HepG2 (cell line): ENCODE measurements around the gene MLN. TPM values are rescaled to one million over a fixed set of nuclear protein-coding genes. Genes with fewer than 3 reads are reported as not detected.

Experiments used
- ATAC-seq: fragments of 200-7000 bp; cut with Tn5 transposase; 3 replicates; pipeline ENCODE4 v1.9.1; 2020; ENCODE audit warnings: mild to moderate bottlenecking, moderate library complexity
- BruUV-seq: library from RNA; stranded (reverse); fragments of 400-500 nt; replicated peaks from 2 replicates; lab custom pipeline; 2021; lab: Mats Ljungman, UMichigan
- CTCF ChIA-PET: fragments of 300-600 bp; formaldehyde crosslinking; extraction: SDS; loops from one replicate; lab custom pipeline; 2021; ENCODE audit warnings: low total read pairs, inconsistent platforms, low intra/inter-chr PET ratio; lab: Yijun Ruan, JAX
- POLR2A ChIA-PET: fragments of 350-600 bp; sonication (Branson Sonifier 250); formaldehyde crosslinking; loops from one replicate; lab custom pipeline; 2020; ENCODE audit warnings: antibody characterized with exemption, inconsistent platforms; lab: Yijun Ruan, JAX
- DNase-seq: peaks from one replicate; pipeline ENCODE4 v3.0.0-alpha.2; 2015; ENCODE audit warnings: low spot score
- FAIRE-seq: peaks from 3 replicates; lab custom pipeline; 2011; peaks lifted over from hg19 to GRCh38; lab: Jason Lieb, UNC
- H2AFZ ChIP-seq: one replicate; pipeline ENCODE4 v1.6.1; 2011; ENCODE audit warnings: low read length, inconsistent platforms
- H3K27ac ChIP-seq: fragments of 300-600 bp; 3 replicates; pipeline ENCODE4 v1.8.0; 2011; ENCODE audit warnings: mixed run types, mild to moderate bottlenecking, mixed read lengths, low read length, inconsistent platforms; ENCODE audit not compliant: insufficient read depth; ENCODE audit errors: extremely low read length
- H3K27me3 ChIP-seq, 2 experiments: fragments of 200-600 bp in 1 of 2; 2 replicates in 1 of 2; 3 replicates in 1 of 2; pipeline versions ENCODE4 v1.6.0 to v1.8.0; 2011; ENCODE audit warnings: low read length in 2 of 2, mild to moderate bottlenecking in 2 of 2, moderate library complexity in 2 of 2, inconsistent platforms in 1 of 2; ENCODE audit not compliant: insufficient read depth in 2 of 2, control insufficient read depth in 1 of 2
- H3K36me3 ChIP-seq, 2 experiments: fragments of 200-600 bp in 1 of 2; replicated peaks in 1 of 2; 2 replicates in 1 of 2; 3 replicates in 1 of 2; pipeline versions ENCODE4 v1.5.1 to v1.8.0; 2011; ENCODE audit warnings: low read length in 2 of 2, inconsistent platforms in 1 of 2; ENCODE audit not compliant: insufficient read depth in 2 of 2, control insufficient read depth in 1 of 2
- H3K4me1 ChIP-seq: 2 replicates; pipeline ENCODE4 v1.5.1; 2012; ENCODE audit warnings: low read length, inconsistent platforms; ENCODE audit not compliant: insufficient read depth
- H3K4me2 ChIP-seq: 2 replicates; pipeline ENCODE4 v1.6.0; 2011; ENCODE audit warnings: low read depth, low read length, inconsistent platforms
- H3K4me3 ChIP-seq, 3 experiments: fragments of 200-600 bp in 1 of 3; sonication (generic), shearing (Covaris generic) in 1 of 3; replicated peaks in 1 of 3; 2 replicates each; pipeline ENCODE4 v1.5.1; 2011 to 2016; ENCODE audit warnings: low read length in 3 of 3, inconsistent platforms in 2 of 3, low read depth in 2 of 3, mild to moderate bottlenecking in 2 of 3, control low read depth in 1 of 3, mixed read lengths in 1 of 3; ENCODE audit not compliant: insufficient read depth in 1 of 3
- H3K79me2 ChIP-seq: one replicate; pipeline ENCODE4 v1.6.1; 2011; ENCODE audit warnings: low read length, inconsistent platforms; ENCODE audit not compliant: insufficient read depth
- H3K9ac ChIP-seq: 2 replicates; pipeline ENCODE4 v1.6.0; 2011; ENCODE audit warnings: mild to moderate bottlenecking, low read depth, low read length, inconsistent platforms; ENCODE audit not compliant: insufficient read depth
- H3K9me3 ChIP-seq: 2 replicates; pipeline ENCODE4 v1.5.1; 2012; ENCODE audit warnings: mild to moderate bottlenecking, low read length
- H4K20me1 ChIP-seq: 2 replicates; pipeline ENCODE4 v1.6.0; 2011; ENCODE audit warnings: inconsistent platforms, mild to moderate bottlenecking, low read length, moderate library complexity; ENCODE audit not compliant: insufficient read depth
- AKAP8 ChIP-seq: sonication (generic); formaldehyde crosslinking; IDR thresholded peaks from 2 replicates; pipeline ENCODE4 v1.5.1; 2020; ENCODE audit warnings: mild to moderate bottlenecking, missing genetic modification reagents
- ARHGAP35 ChIP-seq: sonication (generic); formaldehyde crosslinking; IDR thresholded peaks from 2 replicates; pipeline ENCODE4 v1.9.0; 2022; ENCODE audit warnings: mild to moderate bottlenecking, inconsistent platforms, moderate library complexity, missing genetic modification reagents, borderline replicate concordance
- GMEB2 ChIP-seq: IDR thresholded peaks from 2 replicates; pipeline ENCODE4 v1.6.1; 2016; ENCODE audit warnings: missing biosample characterization, missing genetic modification reagents, low read depth
- HDAC1 ChIP-seq: sonication (generic); formaldehyde crosslinking; IDR thresholded peaks from 2 replicates; pipeline ENCODE4 v1.5.1; 2020; ENCODE audit warnings: mild to moderate bottlenecking, missing genetic modification reagents
- HNF1B ChIP-seq: sonication (generic); formaldehyde crosslinking; IDR thresholded peaks from 2 replicates; pipeline ENCODE4 v1.5.1; 2020; ENCODE audit warnings: mild to moderate bottlenecking, moderate library complexity, missing genetic modification reagents
- RFX3 ChIP-seq: IDR thresholded peaks from 2 replicates; pipeline ENCODE4 v1.6.1; 2016; ENCODE audit warnings: missing biosample characterization, missing genetic modification reagents
- SKI ChIP-seq: fragments of 450-650 bp; IDR thresholded peaks from one replicate; pipeline ENCODE4 v1.6.1; 2018; ENCODE audit warnings: mild to moderate bottlenecking; ENCODE audit not compliant: partially characterized antibody
- TEF ChIP-seq: sonication (generic); formaldehyde crosslinking; IDR thresholded peaks from 2 replicates; pipeline ENCODE4 v1.5.0; 2020; ENCODE audit warnings: missing genetic modification reagents
- ZBTB2 ChIP-seq: sonication (generic); formaldehyde crosslinking; IDR thresholded peaks from 2 replicates; pipeline ENCODE4 v1.8.0; 2022; ENCODE audit warnings: low read depth, missing genetic modification reagents
- ZNF18 ChIP-seq: sonication (generic); formaldehyde crosslinking; IDR thresholded peaks from 2 replicates; pipeline ENCODE4 v1.8.0; 2022; ENCODE audit warnings: mild to moderate bottlenecking, missing genetic modification reagents; ENCODE audit not compliant: insufficient replicate concordance
- ZNF276 ChIP-seq: sonication (generic); formaldehyde crosslinking; IDR thresholded peaks from 2 replicates; pipeline ENCODE4 v1.4.0; 2020; ENCODE audit warnings: mild to moderate bottlenecking, low read depth, missing genetic modification reagents
- ZNF615 ChIP-seq: sonication (generic); formaldehyde crosslinking; IDR thresholded peaks from 2 replicates; pipeline ENCODE4 v1.5.0; 2020; ENCODE audit warnings: mild to moderate bottlenecking, missing genetic modification reagents, borderline replicate concordance
- ZNF672 ChIP-seq: sonication (generic); formaldehyde crosslinking; IDR thresholded peaks from 2 replicates; pipeline ENCODE4 v1.8.1; 2022; ENCODE audit warnings: missing genetic modification reagents
- ZNF737 ChIP-seq: sonication (generic); formaldehyde crosslinking; IDR thresholded peaks from 2 replicates; pipeline ENCODE4 v1.5.0; 2020; ENCODE audit warnings: missing genetic modification reagents, mild to moderate bottlenecking, borderline replicate concordance
- WGBS: methylation state at CpG from one replicate; pipeline ENCODE4 v1.1.6; 2017; ENCODE audit warnings: low lambda C conversion rate; 5-methylcytosine and 5-hydroxymethylcytosine counted together
- in situ Hi-C: cut with HindIII; loops from 2 replicates; pipeline ENCODE4 v1.10.0; 2017; ENCODE audit warnings: low pct_unique_long_range_greater_than_20kb; ENCODE audit not compliant: extremely low pct_ligation_motif_present
- intact Hi-C: fragments of 100-400 bp; cut with micrococcal nuclease; formaldehyde crosslinking; loops from one replicate; pipeline ENCODE4 v1.10.0; 2022; ENCODE audit not compliant: unreplicated experiment
- polyA plus RNA-seq, 8 experiments: library from polyadenylated mRNA; depleted of rRNA in 3 of 8; stranded (reverse) in 7 of 8; unstranded in 1 of 8; fragments of >200 nt; fragmentation: Illumina TruSeq in 4 of 8; extraction: Trizol in 4 of 8; gene quantifications; 2 replicates each; pipeline versions ENCODE4 v1.2.1 to v1.2.3, GENCODE V29; 2011 to 2016; ENCODE audit warnings: low read depth in 4 of 8, missing spikeins in 1 of 8, mixed read lengths in 1 of 8; ENCODE audit not compliant: insufficient read depth in 1 of 8
- total RNA-seq, 5 experiments: library from RNA; depleted of rRNA; stranded (reverse); fragments of >200 nt; fragmentation: Illumina TruSeq; extraction: Trizol; gene quantifications; 2 replicates each; pipeline ENCODE4 v1.2.3, GENCODE V29; 2016; ENCODE audit warnings: low read depth in 1 of 5

Gene MLN
- total and polyA plus RNA-seq, 2 of the 13 experiments (the other 11 are each of a cell fraction or from before 2014, with no cell fraction given) = not detected

GRCh38 chr6:33757906-33758305 lies 45.9 kb downstream of the MLN start:
- FAIRE-seq (no peak), DNase-seq (no peak)
- no peak overlapping the region for H3K4me3 ChIP-seq
- intact Hi-C loops = no loop called here
- no peaks in the 10 kb centered on the region; a peak in 2 of 5 replicates for H3K27me3 ChIP-seq
- H3K4me1 ChIP-seq = peaks cover 36% of the 10 kb centered on the region
- no peak overlapping the region for H3K27ac ChIP-seq
- no peaks in the 10 kb centered on the region for H3K36me3 ChIP-seq
- 74% methylated on average over 10 of the region's 10 CpGs for WGBS
- H4K20me1 ChIP-seq = no peaks in the 10 kb centered on the region
- CTCF ChIA-PET = no interaction called here
- H3K4me2 ChIP-seq = no peak overlapping the region
- no peaks in the 10 kb centered on the region for H3K79me2 ChIP-seq
- H3K9me3 ChIP-seq = no peaks in the 10 kb centered on the region
- no TSS peak for BruUV-seq
- TF ChIP-seq TEF (CRISPR knock-in tag) (no peak), GMEB2 (CRISPR knock-in tag) (no peak), SKI (no peak), RFX3 (no peak), AKAP8 (CRISPR knock-in tag) (no peak), ZNF672 (no peak), ZNF18 (no peak), HDAC1 (CRISPR knock-in tag) (no peak), ZNF276 (CRISPR knock-in tag) (no peak), ZBTB2 (CRISPR knock-in tag) (no peak), ZNF615 (no peak), HNF1B (CRISPR knock-in tag) (no peak), ZNF737 (no peak), ARHGAP35 (CRISPR knock-in tag) (no peak)
- TF ChIP-seq, all 625 proteins: peak for 0
- Histone ChIP-seq H2AFZ (no peak overlapping the region), H3K9ac (no peak overlapping the region)
- no peak for ATAC-seq
- in situ Hi-C loops = no loop called here
- POLR2A ChIA-PET = interaction anchor here (1.8 kb wide), 1 partner anchor 46 kb away, joined by 5 read pairs; the partner anchor contains the start of gene UQCC2
